H1 (cell line): Measurements from ENCODE around the gene CDH18. TPM values are rescaled to one million over a fixed set of nuclear protein-coding genes. Genes with fewer than 3 reads are reported as not detected.

Experiments
- BRCA1 ChIP-seq: IDR thresholded peaks from 2 replicates; pipeline ENCODE4 v1.6.1; 2012; ENCODE audit warnings: low read depth, low read length, improper control_type of control experiment
- CTBP2 ChIP-seq: IDR thresholded peaks from 2 replicates; pipeline ENCODE4 v1.7.0; 2011; ENCODE audit warnings: borderline replicate concordance, mild to moderate bottlenecking, moderate library complexity, mixed read lengths, low read length; ENCODE audit not compliant: insufficient read depth, insufficient read length
- E2F6 ChIP-seq: IDR thresholded peaks from 2 replicates; pipeline ENCODE4 v1.6.1; 2012; ENCODE audit warnings: inconsistent platforms
- EZH2 ChIP-seq: fragments of 200-600 bp; sonication (generic); IDR thresholded peaks from 2 replicates; pipeline ENCODE4 v1.7.1; 2012; ENCODE audit warnings: low read depth, mild to moderate bottlenecking, moderate library complexity, low read length, inconsistent platforms; ENCODE audit not compliant: severe bottlenecking
- SP1 ChIP-seq: IDR thresholded peaks from 2 replicates; pipeline ENCODE4 v1.6.1; 2011; ENCODE audit warnings: low read depth, low read length
- ZNF274 ChIP-seq: IDR thresholded peaks from 2 replicates; pipeline ENCODE4 v1.7.0; 2012; ENCODE audit warnings: low read length, borderline replicate concordance; ENCODE audit errors: extremely low read depth
- polyA plus RNA-seq, 7 experiments: library from polyadenylated mRNA; depleted of rRNA in 3 of 7; stranded (reverse) in 5 of 7; unstranded in 2 of 7; fragments of >200 nt in 5 of 7; fragments of 200-250 nt in 2 of 7; gene quantifications; 1 replicate in 5 of 7; 2 replicates in 1 of 7; 4 replicates in 1 of 7; pipeline versions ENCODE4 v1.2.1 to v1.2.3, GENCODE V29; 2011 to 2013; ENCODE audit warnings: missing spikeins in 2 of 7, mixed read lengths in 2 of 7
- total RNA-seq: library from RNA; stranded (reverse); fragmentation: NEBNext Ultra II Directional; extraction: Animal tissue kit (Norgen Biotek cat#: 25700); gene quantifications from 2 replicates; pipeline ENCODE4 v1.2.1, GENCODE V29; 2021

Gene CDH18
- total and polyA plus RNA-seq, 2 of the 8 experiments (the other 6 are each of a cell fraction or from before 2014, with no cell fraction given) = 0.30 to 0.32 TPM

- no peak for TF ChIP-seq CTBP2
- no peak for TF ChIP-seq SP1
- no peak for TF ChIP-seq ZNF274
- TF ChIP-seq E2F6 = no peak
- TF ChIP-seq EZH2 = no peak
- TF ChIP-seq BRCA1 = no peak
These were observed 332.4 kb downstream of the CDH18 start (continued) for GRCh38 chr5:19655627-19656026.
